ENCODE measurements around the gene ANXA6.
A peak's percentile ranks its signal among the peaks of the same experiment; 100 is the strongest.

ANXA6 gene

DNA sequence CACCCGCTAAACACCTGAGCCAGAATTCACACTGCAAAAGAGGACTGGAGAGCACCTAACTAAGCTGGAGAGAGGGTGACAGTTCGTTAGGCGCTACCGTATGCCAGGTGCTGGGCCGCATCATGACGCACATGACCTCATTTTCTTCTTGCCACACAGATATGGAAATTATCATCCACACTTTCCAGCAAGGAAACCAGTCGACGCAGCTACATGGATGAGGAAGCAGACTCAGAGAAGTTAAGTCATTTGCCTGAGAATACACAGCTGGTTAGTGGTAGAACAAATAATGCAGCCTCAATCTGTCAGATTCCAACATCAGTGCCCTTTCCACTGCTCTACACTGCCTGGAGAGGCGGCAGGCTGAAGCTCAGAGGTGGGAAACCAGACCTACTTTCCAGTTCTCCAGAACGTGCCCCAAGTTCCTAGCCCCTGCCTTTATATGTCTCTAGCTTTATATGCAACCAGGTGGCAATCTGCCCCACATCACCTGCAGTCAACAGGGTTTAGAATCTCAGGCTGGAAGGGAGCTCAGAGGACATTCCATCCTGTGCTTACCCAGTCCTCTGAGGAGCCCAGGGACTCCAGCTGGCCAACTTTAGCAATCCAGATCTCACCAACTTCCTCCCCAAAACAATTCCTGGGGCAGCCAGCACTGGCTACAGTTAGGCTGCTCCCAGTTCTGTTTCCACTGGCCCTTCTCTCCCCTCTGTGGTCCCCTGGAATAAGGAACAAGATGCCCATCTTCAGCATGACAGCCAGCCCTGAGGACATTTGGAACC is 85.5 kb downstream of the ANXA6 start:
- Mint-ChIP-seq H3K27me3 (no peaks in the 10 kb centered on the region), H3K9me3 (no peaks in the 10 kb centered on the region), H3K4me1 (ENCODE audit: low read depth) (peaks cover 89% of the 10 kb centered on the region), H3K27ac (peak overlapping the region; percentile 39), H3K36me3 (ENCODE audit: low read depth) (peaks cover 87% of the 10 kb centered on the region), H3K4me3 (no peak overlapping the region)

DNA sequence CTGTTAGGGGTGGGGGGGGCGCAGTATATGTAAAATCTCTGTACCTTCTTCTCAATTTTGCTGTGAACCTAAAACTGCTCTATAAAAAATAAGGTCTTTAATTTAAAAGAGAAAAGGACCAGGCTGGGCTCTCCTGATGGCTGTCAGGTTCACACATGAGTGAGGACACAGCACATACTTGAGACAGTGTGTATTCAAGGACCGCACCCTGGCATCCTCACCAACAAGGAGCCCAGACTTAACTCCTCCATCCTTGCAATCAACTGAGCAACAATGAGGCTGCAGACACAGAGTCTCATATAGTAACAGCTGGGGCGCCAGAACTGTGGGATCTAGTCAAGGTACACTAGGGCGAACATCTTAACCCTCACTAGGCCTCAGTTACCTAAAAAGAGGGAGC is 86.6 kb downstream of the ANXA6 start:
- peaks cover 89% of the 10 kb centered on the region for H3K4me1 Mint-ChIP-seq (ENCODE audit: low read depth)
- H3K9me3 Mint-ChIP-seq, result no peaks in the 10 kb centered on the region
- peaks cover 85% of the 10 kb centered on the region for H3K36me3 Mint-ChIP-seq (ENCODE audit: low read depth)
- no peaks in the 10 kb centered on the region for H3K27me3 Mint-ChIP-seq
- H3K4me3 Mint-ChIP-seq, result no peak overlapping the region
- H3K27ac Mint-ChIP-seq, result peak overlapping the region; percentile 21

DNA sequence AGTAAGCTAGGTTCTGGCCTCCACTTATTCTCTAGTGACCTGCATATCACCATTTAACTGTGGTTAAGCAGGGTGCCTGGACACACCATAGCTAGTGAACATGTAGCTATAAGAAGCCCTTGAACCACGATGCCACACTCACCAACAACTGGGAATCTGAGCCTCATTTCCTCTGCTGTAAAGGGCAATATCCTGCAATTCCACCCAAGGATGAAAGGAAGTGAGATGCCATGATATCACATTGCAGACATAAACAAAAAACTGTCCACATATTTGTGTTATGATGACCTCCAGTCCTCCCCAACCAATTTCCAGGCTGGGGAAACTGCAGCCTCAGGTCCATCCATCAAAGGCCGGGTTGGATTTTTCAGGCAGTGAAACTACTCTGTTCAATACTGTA is 87.1 kb downstream of the ANXA6 start:
- Mint-ChIP-seq H3K36me3 (ENCODE audit: low read depth) (peaks cover 85% of the 10 kb centered on the region), H3K27me3 (no peaks in the 10 kb centered on the region), H3K9me3 (no peaks in the 10 kb centered on the region), H3K4me3 (no peak overlapping the region), H3K4me1 (ENCODE audit: low read depth) (peaks cover 89% of the 10 kb centered on the region), H3K27ac (no peak overlapping the region)

DNA sequence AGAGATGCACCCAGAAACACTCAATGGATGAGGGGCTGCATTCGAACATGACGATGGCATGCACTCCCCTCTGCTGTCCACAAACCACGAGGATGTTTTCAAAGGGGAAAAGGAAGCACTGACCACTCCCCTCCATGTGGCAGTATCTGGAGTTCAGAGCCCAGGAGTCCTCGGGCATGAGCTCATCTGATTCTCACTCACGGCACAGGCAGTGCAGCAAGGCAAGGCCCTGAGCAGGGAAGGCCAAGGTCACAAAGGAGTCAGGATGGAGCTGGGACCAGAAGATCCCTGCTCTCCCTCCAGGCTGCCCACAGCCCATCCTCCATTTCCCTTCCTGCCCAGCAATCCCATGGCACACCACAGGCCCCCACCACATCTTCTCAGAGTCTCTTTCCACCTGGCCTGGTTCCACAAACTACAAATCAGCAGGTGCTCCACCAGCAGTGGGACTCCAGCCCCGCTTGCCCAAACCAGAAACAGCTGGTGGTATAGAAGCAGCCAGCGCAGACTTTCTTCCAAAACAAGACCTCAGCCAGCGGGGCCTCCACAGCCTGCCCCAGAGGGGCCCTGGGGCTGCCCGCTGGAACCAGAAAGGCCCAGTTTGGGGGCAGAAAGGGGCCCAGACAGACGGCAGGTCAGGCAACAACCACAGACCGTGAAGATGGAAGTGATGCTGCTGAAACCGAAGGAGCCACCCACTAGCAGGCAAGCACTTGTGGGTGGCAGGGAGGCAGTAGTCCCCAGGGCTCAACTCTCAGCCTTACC is 89.0 kb downstream of the ANXA6 start:
- peaks cover 74% of the 10 kb centered on the region for H3K36me3 Mint-ChIP-seq (ENCODE audit: low read depth)
- no peaks in the 10 kb centered on the region for H3K9me3 Mint-ChIP-seq
- H3K27me3 Mint-ChIP-seq, result no peaks in the 10 kb centered on the region
- H3K4me1 Mint-ChIP-seq (ENCODE audit: low read depth), result peaks cover 95% of the 10 kb centered on the region
- peak overlapping the region; percentile 58 for H3K4me3 Mint-ChIP-seq
- H3K27ac Mint-ChIP-seq, result peak overlapping the region; percentile 76

DNA sequence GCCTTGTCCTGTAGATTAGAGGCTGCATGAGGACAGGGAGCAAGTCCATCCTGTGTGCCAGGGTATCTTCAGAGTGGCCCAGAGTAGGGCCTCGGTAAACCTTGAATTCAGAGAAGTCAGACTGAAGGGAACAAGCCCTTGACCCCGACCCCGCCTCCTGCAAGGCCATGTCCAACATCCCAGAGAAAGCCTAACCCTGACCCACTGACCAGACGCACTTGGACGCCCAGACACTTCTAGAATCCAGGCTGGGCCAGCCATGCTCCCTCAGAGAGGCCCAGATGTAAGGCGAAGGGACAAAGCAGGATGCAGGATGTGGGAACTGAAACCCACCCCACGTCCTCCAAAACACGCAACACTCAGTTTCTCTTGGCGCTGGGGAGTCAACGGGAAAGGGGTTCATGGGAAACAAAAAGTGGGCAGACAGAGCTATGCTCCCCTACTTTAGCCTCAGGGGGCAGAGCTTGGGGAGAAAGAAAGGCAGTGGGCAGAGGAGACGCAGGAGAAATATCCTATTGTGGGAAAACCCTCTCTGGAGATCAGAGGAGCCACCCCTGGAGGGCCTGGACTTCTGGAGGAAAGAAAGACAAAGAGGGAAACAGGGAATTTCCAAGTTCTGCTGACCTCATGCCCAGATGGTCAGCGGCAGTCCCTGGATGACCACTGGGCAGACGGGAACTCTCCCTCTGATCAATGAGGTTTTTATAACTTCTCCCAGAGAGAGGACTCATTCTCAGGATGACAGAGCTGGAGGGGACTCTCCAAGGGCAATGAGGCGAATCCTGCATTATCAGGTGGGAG is 89.7 kb downstream of the ANXA6 start:
- H3K27ac Mint-ChIP-seq, result peak overlapping the region; percentile 76
- H3K9me3 Mint-ChIP-seq, result no peaks in the 10 kb centered on the region
- H3K36me3 Mint-ChIP-seq (ENCODE audit: low read depth), result peaks cover 73% of the 10 kb centered on the region
- peak overlapping the region; percentile 58 for H3K4me3 Mint-ChIP-seq
- H3K27me3 Mint-ChIP-seq, result no peaks in the 10 kb centered on the region
- H3K4me1 Mint-ChIP-seq (ENCODE audit: low read depth), result peaks cover 100% of the 10 kb centered on the region

DNA sequence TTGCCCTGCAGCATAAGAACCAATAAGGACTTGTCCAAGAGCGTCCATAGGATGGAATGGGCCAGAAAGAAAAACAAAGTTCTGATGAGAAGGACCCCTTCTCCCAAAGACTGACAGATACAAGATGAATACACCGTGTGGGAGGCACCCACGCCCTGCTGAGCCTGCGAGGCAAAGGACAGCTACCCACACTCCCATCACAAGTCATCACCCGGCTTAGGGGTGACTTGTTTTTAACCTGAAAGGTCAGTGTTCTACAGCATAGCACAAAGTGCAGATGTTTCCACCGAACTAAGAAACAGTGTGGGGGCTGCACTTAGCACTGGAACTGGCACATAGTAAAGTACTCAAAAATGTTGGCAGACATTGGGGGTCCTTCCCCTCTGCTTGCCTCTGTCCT is 90.7 kb downstream of the ANXA6 start:
- peak overlapping the region; percentile 89 for H3K27ac Mint-ChIP-seq
- peaks cover 75% of the 10 kb centered on the region for H3K36me3 Mint-ChIP-seq (ENCODE audit: low read depth)
- no peaks in the 10 kb centered on the region for H3K9me3 Mint-ChIP-seq
- peaks cover 100% of the 10 kb centered on the region for H3K4me1 Mint-ChIP-seq (ENCODE audit: low read depth)
- peak overlapping the region; percentile 58 for H3K4me3 Mint-ChIP-seq
- H3K27me3 Mint-ChIP-seq, result no peaks in the 10 kb centered on the region

DNA sequence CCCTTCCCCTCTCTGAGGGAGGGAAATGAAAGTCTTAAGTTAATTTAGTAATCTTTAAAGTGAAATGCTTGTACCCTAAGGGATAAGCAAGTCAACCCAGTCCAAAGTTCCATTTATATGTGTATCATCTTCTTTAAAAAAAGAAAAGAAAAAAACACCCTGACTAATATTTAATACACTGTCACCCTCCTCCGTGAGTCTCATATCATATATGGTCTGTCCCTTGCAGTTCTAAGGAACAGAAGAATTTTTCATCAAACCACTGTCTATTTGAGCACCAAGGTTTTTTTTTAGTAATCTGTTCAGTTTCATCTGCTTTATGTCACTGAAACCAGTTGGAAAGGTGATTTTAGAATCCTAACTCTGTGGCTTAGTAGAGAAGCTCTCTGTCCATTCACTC is 92.0 kb downstream of the ANXA6 start:
- Mint-ChIP-seq H3K4me3 (peak overlapping the region; percentile 52), H3K27me3 (no peaks in the 10 kb centered on the region), H3K4me1 (ENCODE audit: low read depth) (peaks cover 100% of the 10 kb centered on the region), H3K36me3 (ENCODE audit: low read depth) (peaks cover 74% of the 10 kb centered on the region), H3K27ac (peak overlapping the region; percentile 89), H3K9me3 (no peaks in the 10 kb centered on the region)

DNA sequence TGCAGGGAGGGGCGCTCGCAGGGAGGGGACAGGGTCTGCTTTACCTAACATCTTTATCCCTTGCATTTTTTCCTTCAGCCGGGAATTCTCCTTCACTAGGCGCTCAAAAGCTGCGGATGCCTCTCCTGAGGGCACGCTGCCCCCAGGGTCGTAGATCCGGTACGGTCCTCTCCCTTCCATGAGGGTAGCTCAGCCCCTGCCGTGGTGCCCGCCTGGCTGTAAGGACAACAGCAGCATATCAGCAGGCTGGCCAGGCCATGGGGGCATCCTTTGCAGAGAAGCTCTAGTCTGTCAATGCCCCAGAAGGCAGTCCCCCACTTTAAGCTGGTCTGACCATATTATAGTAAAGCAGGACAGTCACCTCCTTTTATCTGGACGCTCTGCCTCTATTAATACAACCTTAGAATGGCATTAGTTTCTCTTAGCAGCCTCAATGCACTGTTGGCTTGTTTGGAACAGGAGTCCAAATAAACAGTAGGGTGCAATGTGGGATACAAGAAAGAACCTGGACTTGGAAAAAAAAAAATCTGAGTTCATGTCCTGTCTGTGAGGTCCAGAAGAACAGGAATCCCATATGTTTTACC is 92.6 kb downstream of the ANXA6 start:
- Mint-ChIP-seq H3K4me3 (no peak overlapping the region), H3K9me3 (no peaks in the 10 kb centered on the region), H3K4me1 (ENCODE audit: low read depth) (peaks cover 100% of the 10 kb centered on the region), H3K36me3 (ENCODE audit: low read depth) (peaks cover 75% of the 10 kb centered on the region), H3K27me3 (no peaks in the 10 kb centered on the region), H3K27ac (peak overlapping the region; percentile 63)

DNA sequence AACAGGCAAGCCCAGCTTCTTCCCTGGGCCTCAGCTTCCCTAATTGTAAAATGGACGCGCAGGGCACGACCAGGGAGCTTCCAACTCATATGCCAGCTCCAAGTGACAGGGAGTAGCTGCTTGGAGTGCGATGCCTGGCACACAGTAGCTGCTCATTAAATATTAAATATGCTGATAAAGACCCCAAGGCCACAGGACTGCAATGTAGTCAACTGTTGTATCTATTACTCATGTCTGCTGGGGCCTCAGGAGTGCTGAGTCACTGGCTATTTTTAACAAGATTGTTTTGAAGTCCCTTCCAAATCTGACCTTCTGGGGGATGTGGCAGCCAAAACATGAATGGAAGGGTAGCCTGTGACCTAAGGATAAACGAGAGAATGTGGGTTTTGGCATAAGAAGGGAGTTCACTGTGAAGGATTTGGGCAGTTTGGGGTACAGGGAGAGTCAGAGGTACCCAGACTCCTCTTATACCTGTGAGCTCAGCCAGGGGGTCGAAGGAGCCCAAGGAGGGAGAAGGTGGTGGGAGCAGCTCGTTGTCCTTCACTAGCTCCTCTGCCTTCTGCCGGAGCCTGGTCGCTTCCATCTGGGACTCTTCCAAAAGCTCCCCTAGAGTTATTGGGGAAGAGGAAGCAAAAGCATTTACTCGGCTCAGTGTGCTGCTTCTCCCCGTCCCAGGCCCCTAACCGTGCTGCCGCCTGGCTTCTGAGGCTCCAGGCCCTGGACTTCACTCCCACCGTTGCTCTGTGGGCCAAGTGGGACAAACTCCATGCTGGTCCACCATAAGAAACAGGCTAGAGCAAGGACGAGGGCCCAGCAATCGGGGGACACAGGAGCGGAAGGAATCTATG is 94.2 kb downstream of the ANXA6 start:
- Mint-ChIP-seq H3K4me3 (peak overlapping the region; percentile 36), H3K27ac (peak overlapping the region; percentile 85), H3K4me1 (ENCODE audit: low read depth) (peaks cover 100% of the 10 kb centered on the region), H3K36me3 (ENCODE audit: low read depth) (peaks cover 80% of the 10 kb centered on the region), H3K9me3 (no peaks in the 10 kb centered on the region), H3K27me3 (no peaks in the 10 kb centered on the region)

DNA sequence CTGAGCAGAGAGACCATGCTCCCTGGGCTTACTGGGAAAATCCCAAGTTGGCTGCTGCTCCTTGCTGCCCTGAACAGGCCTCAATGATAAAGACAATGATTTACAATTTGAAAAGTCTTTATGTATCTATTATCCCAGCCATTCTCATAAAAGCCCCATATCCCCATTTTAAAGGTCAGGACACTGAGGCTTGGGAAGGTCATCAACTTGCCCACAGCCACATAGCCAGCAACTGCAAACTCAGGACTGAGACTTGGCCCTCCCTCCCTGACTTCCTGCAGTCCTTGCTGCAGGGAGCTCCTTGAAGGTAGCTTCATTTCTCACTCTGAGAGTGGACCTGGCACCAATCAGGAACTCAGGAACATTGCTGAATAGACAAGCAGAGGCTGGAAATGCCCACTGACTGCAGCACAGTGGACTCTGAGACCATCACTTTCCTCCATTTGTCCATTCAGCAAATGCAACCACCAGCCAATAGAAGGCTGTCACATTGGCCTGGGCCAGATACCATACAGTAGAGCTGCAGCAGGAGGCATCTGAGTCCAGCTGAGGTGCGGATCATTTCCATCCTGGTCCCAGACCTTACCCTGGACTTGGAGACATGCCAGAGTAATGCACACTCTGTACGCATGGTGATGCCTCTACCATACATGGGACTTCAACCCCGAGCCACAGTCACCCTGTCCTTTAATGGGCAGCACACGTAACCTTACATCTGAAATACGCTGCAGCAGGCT is 95.0 kb downstream of the ANXA6 start:
- Mint-ChIP-seq H3K36me3 (ENCODE audit: low read depth) (peaks cover 77% of the 10 kb centered on the region), H3K4me1 (ENCODE audit: low read depth) (peaks cover 94% of the 10 kb centered on the region), H3K4me3 (peak overlapping the region; percentile 36), H3K27ac (peak overlapping the region; percentile 85), H3K27me3 (no peaks in the 10 kb centered on the region), H3K9me3 (no peaks in the 10 kb centered on the region)

DNA sequence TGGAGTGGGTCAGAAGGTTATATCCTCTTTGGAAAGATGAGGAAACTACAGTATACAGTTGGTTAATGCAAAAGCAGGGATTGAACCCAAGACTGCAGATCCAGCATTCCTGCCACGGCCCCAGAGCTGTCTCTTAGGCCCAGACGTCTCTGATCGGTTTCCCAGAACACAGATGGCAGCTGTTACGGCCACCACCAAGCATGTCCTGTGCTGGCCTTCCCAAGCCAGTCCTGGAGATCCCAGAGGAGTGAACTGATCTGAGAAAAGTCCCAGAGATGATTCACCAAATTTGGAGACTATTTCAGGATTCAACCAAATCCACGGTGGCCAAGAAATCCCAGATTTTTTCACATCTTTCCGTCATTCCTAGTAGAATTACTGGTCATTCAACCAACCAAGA is 96.8 kb downstream of the ANXA6 start:
- H3K4me3 Mint-ChIP-seq, result peak overlapping the region; percentile 66
- peaks cover 75% of the 10 kb centered on the region for H3K36me3 Mint-ChIP-seq (ENCODE audit: low read depth)
- peaks cover 88% of the 10 kb centered on the region for H3K4me1 Mint-ChIP-seq (ENCODE audit: low read depth)
- no peaks in the 10 kb centered on the region for H3K27me3 Mint-ChIP-seq
- no peaks in the 10 kb centered on the region for H3K9me3 Mint-ChIP-seq
- peak overlapping the region; percentile 96 for H3K27ac Mint-ChIP-seq

DNA sequence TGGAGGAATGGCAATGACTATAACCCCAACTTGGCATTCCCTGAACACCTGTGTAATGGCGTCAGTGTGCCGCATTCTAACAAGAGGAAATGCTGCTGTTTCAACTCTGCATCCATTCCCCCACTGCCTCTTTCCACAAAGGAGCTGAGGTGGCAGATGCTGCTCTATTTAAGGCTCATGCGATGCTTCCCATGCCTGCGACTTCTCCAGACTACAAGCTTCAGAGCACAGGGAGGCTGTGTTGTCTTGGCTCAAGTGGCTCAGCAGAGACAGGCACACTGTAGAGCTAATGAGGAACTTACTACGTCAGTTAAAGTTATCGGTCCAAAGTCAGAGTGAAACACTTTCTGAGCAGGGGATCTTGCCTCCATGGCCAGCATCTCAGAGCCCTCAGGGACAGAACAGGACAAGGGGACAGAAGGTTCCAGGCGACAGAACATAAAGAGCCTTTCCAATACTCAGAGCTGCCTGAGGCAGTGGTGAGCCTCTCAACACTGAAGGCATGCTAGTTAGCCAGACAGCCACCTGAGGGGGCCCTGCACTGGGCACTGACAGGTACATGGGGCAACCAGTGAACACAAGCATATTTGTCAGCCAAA is 98.6 kb downstream of the ANXA6 start:
- Mint-ChIP-seq H3K4me3 (peak overlapping the region; percentile 66), H3K27ac (peak overlapping the region; percentile 96), H3K4me1 (ENCODE audit: low read depth) (peaks cover 76% of the 10 kb centered on the region), H3K36me3 (ENCODE audit: low read depth) (peaks cover 87% of the 10 kb centered on the region), H3K9me3 (no peaks in the 10 kb centered on the region), H3K27me3 (no peaks in the 10 kb centered on the region)

DNA sequence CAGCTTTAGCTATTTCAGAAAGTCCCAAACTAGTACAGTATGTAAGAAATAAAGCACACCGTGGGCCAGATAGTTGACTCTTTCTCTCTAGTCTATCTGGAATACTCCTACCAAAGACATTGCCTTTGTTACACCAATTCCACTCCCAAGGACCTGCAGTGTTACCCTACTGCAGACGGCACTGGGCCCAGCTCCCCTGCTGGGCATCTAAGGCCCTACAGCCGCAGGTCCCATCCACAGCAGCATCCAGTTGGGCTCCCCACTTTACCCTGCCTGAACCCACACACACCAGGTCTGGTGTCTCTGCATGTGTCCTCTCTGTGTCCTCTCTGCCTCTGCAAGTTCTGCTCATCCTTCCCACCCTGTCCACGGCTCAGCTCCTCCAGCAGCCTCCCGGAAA is 99.3 kb downstream of the ANXA6 start:
- Mint-ChIP-seq H3K4me3 (no peak overlapping the region), H3K27me3 (no peaks in the 10 kb centered on the region), H3K36me3 (ENCODE audit: low read depth) (peaks cover 88% of the 10 kb centered on the region), H3K4me1 (ENCODE audit: low read depth) (peaks cover 75% of the 10 kb centered on the region), H3K9me3 (no peaks in the 10 kb centered on the region), H3K27ac (no peak overlapping the region)

Measured in stimulated activated naive CD8-positive, alpha-beta T cell treated with anti-CD3 and anti-CD28 coated beads, Interleukin-15, Interleukin-2, amounts not matched to agents 100 ng/mL and 50 ng/mL, for 24 hours (primary cell).